HEK293 (cell line): Measurements from ENCODE around the gene SHROOM4.

Experiments
- CTCF ChIA-PET: fragments of 350-600 bp; formaldehyde crosslinking; extraction: SDS; loops from one replicate; lab custom pipeline; 2021; ENCODE audit warnings: antibody characterized with exemption; lab: Yijun Ruan, JAX
- POLR2A ChIA-PET: fragments of 300-600 bp; formaldehyde crosslinking; extraction: SDS; loops from one replicate; lab custom pipeline; 2020; ENCODE audit warnings: antibody characterized with exemption, inconsistent platforms; lab: Yijun Ruan, JAX
- H3K27ac ChIP-seq: fragments of 200-500 bp; sonication (Bioruptor generic); 2 replicates; pipeline ENCODE4 v1.5.1; 2014; ENCODE audit warnings: low read depth, low read length, control low read depth, inconsistent platforms; ENCODE audit errors: extremely low read depth
- H3K36me3 ChIP-seq, 2 experiments: fragments of 200-500 bp in 1 of 2; sonication (Bioruptor generic) in 1 of 2; 1 replicate in 1 of 2; 2 replicates in 1 of 2; pipeline ENCODE4 v1.5.1; 2014 to 2017; ENCODE audit warnings: inconsistent platforms in 2 of 2, low read length in 2 of 2; ENCODE audit not compliant: control insufficient read depth in 2 of 2, insufficient read depth in 1 of 2
- H3K4me1 ChIP-seq: fragments of 200-500 bp; sonication (Bioruptor generic); 2 replicates; pipeline ENCODE4 v1.5.1; 2014; ENCODE audit warnings: mild to moderate bottlenecking, low read length, inconsistent platforms; ENCODE audit not compliant: control insufficient read depth, insufficient read depth
- H3K4me3 ChIP-seq: 2 replicates; pipeline ENCODE4 v1.5.1; 2011; ENCODE audit warnings: low read depth, mild to moderate bottlenecking, control low read depth, low read length, moderate library complexity
- H3K9me3 ChIP-seq: fragments of 200-500 bp; sonication (Bioruptor generic); 2 replicates; pipeline ENCODE4 v1.5.1; 2014; ENCODE audit warnings: low read depth, low read length, inconsistent platforms; ENCODE audit not compliant: control insufficient read depth, insufficient read depth
- HOXA7 ChIP-seq: sonication (generic); formaldehyde crosslinking; IDR thresholded peaks from 2 replicates; pipeline ENCODE4 v1.8.1; 2022; ENCODE audit warnings: missing genetic modification reagents, borderline replicate concordance
- SALL2 ChIP-seq: fragments of 450-650 bp; formaldehyde crosslinking; IDR thresholded peaks from 2 replicates; pipeline ENCODE4 v1.5.0; 2017; ENCODE audit warnings: missing biosample characterization, mild to moderate bottlenecking, missing genetic modification characterization, borderline replicate concordance
- TRIM28 ChIP-seq: IDR thresholded peaks from 2 replicates; pipeline ENCODE4 v1.6.1; 2011; ENCODE audit warnings: low read length, control low read depth, borderline replicate concordance
- YY1 ChIP-seq: fragments of 450-650 bp; formaldehyde crosslinking; IDR thresholded peaks from 2 replicates; pipeline ENCODE4 v1.5.1; 2018; ENCODE audit warnings: missing biosample characterization, missing genetic modification characterization
- ZBTB17 ChIP-seq: fragments of 450-650 bp; formaldehyde crosslinking; IDR thresholded peaks from 2 replicates; pipeline ENCODE4 v1.5.1; 2016; ENCODE audit warnings: missing biosample characterization, missing genetic modification characterization
- ZBTB48 ChIP-seq: fragments of 450-650 bp; formaldehyde crosslinking; IDR thresholded peaks from 2 replicates; pipeline ENCODE4 v1.5.1; 2016; ENCODE audit warnings: missing biosample characterization, missing genetic modification characterization
- ZBTB6 ChIP-seq: fragments of 450-650 bp; formaldehyde crosslinking; IDR thresholded peaks from 2 replicates; pipeline ENCODE4 v1.5.1; 2017; ENCODE audit warnings: missing biosample characterization, missing genetic modification characterization
- ZFP41 ChIP-seq: fragments of 450-650 bp; formaldehyde crosslinking; IDR thresholded peaks from 2 replicates; pipeline ENCODE4 v1.5.1; 2016; ENCODE audit warnings: missing biosample characterization, missing genetic modification characterization, borderline replicate concordance
- ZNF175 ChIP-seq: fragments of 450-650 bp; formaldehyde crosslinking; IDR thresholded peaks from 2 replicates; pipeline ENCODE4 v1.5.1; 2016; ENCODE audit warnings: missing biosample characterization, missing genetic modification characterization
- ZNF18 ChIP-seq: fragments of 450-650 bp; formaldehyde crosslinking; IDR thresholded peaks from 2 replicates; pipeline ENCODE4 v1.5.1; 2016; ENCODE audit warnings: missing biosample characterization, missing genetic modification characterization
- ZNF239 ChIP-seq: fragments of 450-650 bp; formaldehyde crosslinking; IDR thresholded peaks from 2 replicates; pipeline ENCODE4 v1.5.1; 2016; ENCODE audit warnings: missing biosample characterization, missing genetic modification characterization
- ZNF362 ChIP-seq: fragments of 450-650 bp; formaldehyde crosslinking; IDR thresholded peaks from 2 replicates; pipeline ENCODE4 v1.5.1; 2016; ENCODE audit warnings: missing biosample characterization, missing genetic modification characterization
- ZNF426 ChIP-seq: fragments of 450-650 bp; formaldehyde crosslinking; IDR thresholded peaks from 2 replicates; pipeline ENCODE4 v1.5.1; 2017; ENCODE audit warnings: missing biosample characterization, missing genetic modification characterization, mild to moderate bottlenecking, inconsistent platforms, moderate library complexity
- ZNF521 ChIP-seq: fragments of 450-650 bp; formaldehyde crosslinking; IDR thresholded peaks from 2 replicates; pipeline ENCODE4 v1.5.1; 2017; ENCODE audit warnings: missing biosample characterization, mild to moderate bottlenecking, missing genetic modification characterization
- ZNF600 ChIP-seq: fragments of 450-650 bp; formaldehyde crosslinking; IDR thresholded peaks from 2 replicates; pipeline ENCODE4 v1.5.1; 2016; ENCODE audit warnings: missing biosample characterization, missing genetic modification characterization
- ZNF610 ChIP-seq: fragments of 450-650 bp; formaldehyde crosslinking; IDR thresholded peaks from 2 replicates; pipeline ENCODE4 v1.5.1; 2016; ENCODE audit warnings: missing biosample characterization, missing genetic modification characterization, borderline replicate concordance
- ZNF621 ChIP-seq: fragments of 450-650 bp; formaldehyde crosslinking; IDR thresholded peaks from 2 replicates; pipeline ENCODE4 v1.5.1; 2017; ENCODE audit warnings: missing biosample characterization, missing genetic modification characterization
- ZNF692 ChIP-seq: fragments of 450-650 bp; formaldehyde crosslinking; IDR thresholded peaks from 2 replicates; pipeline ENCODE4 v1.5.1; 2016; ENCODE audit warnings: missing biosample characterization, missing genetic modification characterization
- ZNF777 ChIP-seq: fragments of 450-650 bp; formaldehyde crosslinking; IDR thresholded peaks from 2 replicates; pipeline ENCODE4 v1.5.1; 2017; ENCODE audit warnings: missing biosample characterization, missing genetic modification characterization, borderline replicate concordance

SHROOM4 gene

GRCh38 chrX:50860518-50860917 is 46.5 kb upstream of the SHROOM4 start (continued):
- TF ChIP-seq ZNF18 (tag by site-specific recombination), result no peak
- TF ChIP-seq ZNF621 (tag by site-specific recombination), result no peak
- no peak for TF ChIP-seq ZNF521
- TF ChIP-seq ZNF362, result no peak
- TF ChIP-seq ZNF692 (tag by site-specific recombination), result no peak
- no peak for TF ChIP-seq ZNF600 (tag by site-specific recombination)
- TF ChIP-seq HOXA7, result no peak
- no peak for TF ChIP-seq ZNF610 (tag by site-specific recombination)

- H3K9me3 ChIP-seq, result no peaks in the 10 kb centered on the region
- no peaks in the 10 kb centered on the region for H3K36me3 ChIP-seq
- POLR2A ChIA-PET, result no interaction called here
- CTCF ChIA-PET, result interaction anchor here (1.8 kb wide), 1 partner anchor 47 kb away, joined by 6 read pairs; no protein-coding TSS in a partner anchor
- H3K27ac ChIP-seq, result no peak overlapping the region
- TF ChIP-seq ZFP41 (tag by site-specific recombination), result no peak
- no peak for TF ChIP-seq SALL2 (tag by site-specific recombination)
- no peak for TF ChIP-seq ZNF777 (tag by site-specific recombination)
- no peak for TF ChIP-seq YY1 (tag by site-specific recombination)
- H3K4me1 ChIP-seq, result no peaks in the 10 kb centered on the region
- H3K4me3 ChIP-seq, result no peak overlapping the region
These were observed 44.6 kb upstream of the SHROOM4 start for GRCh38 chrX:50858548-50858947.

GRCh38 chrX:50853399-50853798 is 39.4 kb upstream of the SHROOM4 start:
- TF ChIP-seq ZNF610 (tag by site-specific recombination), result no peak
- no peak for TF ChIP-seq ZBTB48 (tag by site-specific recombination)
- no peak for TF ChIP-seq ZNF600 (tag by site-specific recombination)
- TF ChIP-seq TRIM28, result no peak
- no peak for TF ChIP-seq ZNF521
- no peak for TF ChIP-seq ZBTB17 (tag by site-specific recombination)
- no peak for TF ChIP-seq ZBTB6 (tag by site-specific recombination)
- TF ChIP-seq ZNF239, result no peak
- TF ChIP-seq ZNF426 (tag by site-specific recombination), result no peak
- TF ChIP-seq ZNF175 (tag by site-specific recombination), result no peak
- Histone ChIP-seq H3K4me3 (no peak overlapping the region), H3K27ac (no peak overlapping the region), H3K9me3 (no peaks in the 10 kb centered on the region), H3K36me3 (no peaks in the 10 kb centered on the region), H3K4me1 (no peaks in the 10 kb centered on the region)
- CTCF ChIA-PET, result no interaction called here
- POLR2A ChIA-PET, result no interaction called here
